ENCODE data around the gene HMGXB4. TPM values are rescaled to one million over a fixed set of nuclear protein-coding genes. Genes with fewer than 3 reads are reported as not detected.

Gene HMGXB4
- total and polyA plus RNA-seq, 2 of the 13 experiments (the other 11 are each of a cell fraction or from before 2014, with no cell fraction given): 13.9 to 16.3 TPM

- TF ChIP-seq SPEN (CRISPR knock-in tag; IDR thresholded peaks at IDR 0.05; ENCODE audit: low read depth): peak; percentile 74
- no peak for TF ChIP-seq CENPX (CRISPR knock-in tag; IDR thresholded peaks at IDR 0.05)
- peak; percentile 73; the same call in 1 of the 2 replicates for TF ChIP-seq ZNF75D (CRISPR knock-in tag; IDR thresholded peaks at IDR 0.05; ENCODE audit: borderline replicate concordance)
- no peak for TF ChIP-seq ZMYM2 (CRISPR knock-in tag; IDR thresholded peaks at IDR 0.05)
- peak; percentile 65 for TF ChIP-seq AGO1 (IDR thresholded peaks at IDR 0.05; ENCODE audit: low read depth, low read length, poor library complexity, severe bottlenecking)
- TF ChIP-seq DDIT3 (CRISPR knock-in tag; IDR thresholded peaks at IDR 0.05): no peak
- TF ChIP-seq, protein P1, sequence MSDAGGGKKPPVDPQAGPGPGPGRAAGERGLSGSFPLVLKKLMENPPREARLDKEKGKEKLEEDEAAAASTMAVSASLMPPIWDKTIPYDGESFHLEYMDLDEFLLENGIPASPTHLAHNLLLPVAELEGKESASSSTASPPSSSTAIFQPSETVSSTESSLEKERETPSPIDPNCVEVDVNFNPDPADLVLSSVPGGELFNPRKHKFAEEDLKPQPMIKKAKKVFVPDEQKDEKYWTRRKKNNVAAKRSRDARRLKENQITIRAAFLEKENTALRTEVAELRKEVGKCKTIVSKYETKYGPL (CRISPR knock-in tag; IDR thresholded peaks at IDR 0.05): peak; percentile 61; the same call in 1 of the 2 replicates
- peak; percentile 100 for TF ChIP-seq XRCC5 (optimal IDR thresholded peaks at IDR 0.05; ENCODE audit: low read length)
- TF ChIP-seq POLR2AphosphoS5 (IDR thresholded peaks at IDR 0.05; ENCODE audit: low read depth, low read length): peak; percentile 62; the same call in 1 of the 2 replicates
- 0 out of 2 replicates have a peak, but pooled peaks have one; percentile 69 for TF ChIP-seq CHCHD3 (CRISPR knock-in tag; IDR thresholded peaks at IDR 0.05)
- TF ChIP-seq ZNF660 (CRISPR knock-in tag; IDR thresholded peaks at IDR 0.05; ENCODE audit: borderline replicate concordance, low read depth): no peak
- peak; percentile 64; the same call in 1 of the 2 replicates for TF ChIP-seq CCDC6 (CRISPR knock-in tag; IDR thresholded peaks at IDR 0.05)
- TF ChIP-seq RFX3 (CRISPR knock-in tag; IDR thresholded peaks at IDR 0.05): 0 out of 2 replicates have a peak, but pooled peaks have one; percentile 15
- TF ChIP-seq, protein P2, sequence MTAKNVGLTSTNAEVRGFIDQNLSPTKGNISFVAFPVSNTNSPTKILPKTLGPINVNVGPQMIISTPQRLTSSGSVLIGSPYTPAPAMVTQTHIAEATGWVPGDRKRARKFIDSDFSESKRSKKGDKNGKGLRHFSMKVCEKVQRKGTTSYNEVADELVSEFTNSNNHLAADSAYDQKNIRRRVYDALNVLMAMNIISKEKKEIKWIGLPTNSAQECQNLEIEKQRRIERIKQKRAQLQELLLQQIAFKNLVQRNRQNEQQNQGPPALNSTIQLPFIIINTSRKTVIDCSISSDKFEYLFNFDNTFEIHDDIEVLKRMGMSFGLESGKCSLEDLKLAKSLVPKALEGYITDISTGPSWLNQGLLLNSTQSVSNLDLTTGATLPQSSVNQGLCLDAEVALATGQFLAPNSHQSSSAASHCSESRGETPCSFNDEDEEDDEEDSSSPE (CRISPR knock-in tag; IDR thresholded peaks at IDR 0.05): peak; percentile 96
- no peak for TF ChIP-seq PLSCR1 (CRISPR knock-in tag; IDR thresholded peaks at IDR 0.05; ENCODE audit: borderline replicate concordance)
- no peak for TF ChIP-seq ZNF335 (CRISPR knock-in tag; IDR thresholded peaks at IDR 0.05)
- no peak for TF ChIP-seq ATF7 (IDR thresholded peaks at IDR 0.05)
- TF ChIP-seq ATF7 (CRISPR knock-in tag; IDR thresholded peaks at IDR 0.05): 0 out of 2 replicates have a peak, but pooled peaks have one; percentile 28
- TF ChIP-seq HOXD1 (CRISPR knock-in tag; IDR thresholded peaks at IDR 0.05): peak; percentile 80; the same call in 1 of the 2 replicates
- TF ChIP-seq HDAC2 (CRISPR knock-in tag; IDR thresholded peaks at IDR 0.05): peak; percentile 27; the same call in 1 of the 2 replicates
- peak; percentile 48; the same call in 1 of the 2 replicates for TF ChIP-seq GFI1 (CRISPR knock-in tag; IDR thresholded peaks at IDR 0.05; ENCODE audit: borderline replicate concordance)
- TF ChIP-seq ZMYM4 (CRISPR knock-in tag; IDR thresholded peaks at IDR 0.05): peak; percentile 71
- TF ChIP-seq ZFP82 (CRISPR knock-in tag; IDR thresholded peaks at IDR 0.05; ENCODE audit: borderline replicate concordance): peak; percentile 82; the same call in 1 of the 2 replicates
- TF ChIP-seq CBFB (CRISPR knock-in tag; IDR thresholded peaks at IDR 0.05): peak; percentile 60
- 0 out of 2 replicates have a peak, but pooled peaks have one; percentile 28 for TF ChIP-seq SMAD3 (CRISPR knock-in tag; IDR thresholded peaks at IDR 0.05)
- TF ChIP-seq ZBTB8A (CRISPR knock-in tag; IDR thresholded peaks at IDR 0.05; ENCODE audit: borderline replicate concordance, low read depth): peak; percentile 63; the same call in 1 of the 2 replicates
Measured at GRCh38 chr22:35257321-35258190, at the start of gene HMGXB4 (continued).

All from HepG2 (cell line).